PC-9 (cell line): ENCODE data around the gene SYDE1.

Source experiments
- CTCF ChIP-seq: fragments of 200-600 bp; sonication (generic); conservative IDR thresholded peaks from 2 replicates; pipeline ENCODE4 v1.6.1; 2017; ENCODE audit warnings: mixed run types, antibody characterized with exemption, mild to moderate bottlenecking, moderate library complexity
- EZH2 ChIP-seq: fragments of 200-600 bp; sonication (generic); IDR thresholded peaks from 2 replicates; pipeline ENCODE4 v1.8.0; 2017; ENCODE audit warnings: antibody characterized with exemption, low read depth

- TF ChIP-seq CTCF = no peak
- TF ChIP-seq EZH2 = no peak
Measured at GRCh38 chr19:15104003-15104402, 3.2 kb upstream of the SYDE1 start.
